ENCODE measurements around the gene KRTAP10-7. TPM values are rescaled to one million over a fixed set of nuclear protein-coding genes. Genes with fewer than 3 reads are reported as not detected.

The KRTAP10-7 gene
- total and polyA plus RNA-seq, 2 of the 13 experiments (the other 11 are each of a cell fraction or from before 2014, with no cell fraction given), result not detected

- TF ChIP-seq RNF219 (CRISPR knock-in tag; IDR thresholded peaks at IDR 0.05) (no peak), FOXA3 (CRISPR knock-in tag; IDR thresholded peaks at IDR 0.05) (no peak), ZNF383 (CRISPR knock-in tag; IDR thresholded peaks at IDR 0.05; ENCODE audit: borderline replicate concordance) (no peak), FOXC1 (CRISPR knock-in tag; IDR thresholded peaks at IDR 0.05; ENCODE audit: borderline replicate concordance) (no peak)
- TF ChIP-seq, protein P1, sequence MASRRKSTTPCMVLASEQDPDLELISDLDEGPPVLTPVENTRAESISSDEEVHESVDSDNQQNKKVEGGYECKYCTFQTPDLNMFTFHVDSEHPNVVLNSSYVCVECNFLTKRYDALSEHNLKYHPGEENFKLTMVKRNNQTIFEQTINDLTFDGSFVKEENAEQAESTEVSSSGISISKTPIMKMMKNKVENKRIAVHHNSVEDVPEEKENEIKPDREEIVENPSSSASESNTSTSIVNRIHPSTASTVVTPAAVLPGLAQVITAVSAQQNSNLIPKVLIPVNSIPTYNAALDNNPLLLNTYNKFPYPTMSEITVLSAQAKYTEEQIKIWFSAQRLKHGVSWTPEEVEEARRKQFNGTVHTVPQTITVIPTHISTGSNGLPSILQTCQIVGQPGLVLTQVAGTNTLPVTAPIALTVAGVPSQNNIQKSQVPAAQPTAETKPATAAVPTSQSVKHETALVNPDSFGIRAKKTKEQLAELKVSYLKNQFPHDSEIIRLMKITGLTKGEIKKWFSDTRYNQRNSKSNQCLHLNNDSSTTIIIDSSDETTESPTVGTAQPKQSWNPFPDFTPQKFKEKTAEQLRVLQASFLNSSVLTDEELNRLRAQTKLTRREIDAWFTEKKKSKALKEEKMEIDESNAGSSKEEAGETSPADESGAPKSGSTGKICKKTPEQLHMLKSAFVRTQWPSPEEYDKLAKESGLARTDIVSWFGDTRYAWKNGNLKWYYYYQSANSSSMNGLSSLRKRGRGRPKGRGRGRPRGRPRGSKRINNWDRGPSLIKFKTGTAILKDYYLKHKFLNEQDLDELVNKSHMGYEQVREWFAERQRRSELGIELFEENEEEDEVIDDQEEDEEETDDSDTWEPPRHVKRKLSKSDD (CRISPR knock-in tag; IDR thresholded peaks at IDR 0.05; ENCODE audit: low read depth), result no peak
Observed at GRCh38 chr21:44567481-44568171, 32.8 kb upstream of the KRTAP10-7 start (continued).

- in situ Hi-C loops (cut with HindIII; ENCODE audit: extremely low pct_ligation_motif_present, low pct_unique_long_range_greater_than_20kb) (no loop called here), intact Hi-C loops (cut with micrococcal nuclease; ENCODE audit: unreplicated experiment) (no loop called here)
- H3K79me2 ChIP-seq (ENCODE audit: insufficient read depth, low read length), result no peaks in the 10 kb centered on the region
- peaks cover 9% of the 10 kb centered on the region for H3K9me3 ChIP-seq (ENCODE audit: low read length)
- POLR2A ChIA-PET, result no interaction called here
- H3K4me3 ChIP-seq (replicated peaks in 1 of 3; ENCODE audit: insufficient read depth in 1 of 3, low read depth in 2 of 3, low read length in 3 of 3), result no peak overlapping the region
- peaks cover 10% of the 10 kb centered on the region for H3K4me1 ChIP-seq (ENCODE audit: insufficient read depth, low read length)
- H3K4me2 ChIP-seq (ENCODE audit: low read depth, low read length), result no peak overlapping the region
- CTCF ChIA-PET (ENCODE audit: low intra/inter-chr PET ratio, low total read pairs), result no interaction called here
- FAIRE-seq, result no peak
- H2AFZ ChIP-seq (ENCODE audit: low read length), result no peak overlapping the region
- H3K36me3 ChIP-seq (replicated peaks in 1 of 2; ENCODE audit: control insufficient read depth in 1 of 2, insufficient read depth in 2 of 2, low read length in 2 of 2), result no peaks in the 10 kb centered on the region
- H3K27me3 ChIP-seq (ENCODE audit: control insufficient read depth in 1 of 2, insufficient read depth in 2 of 2, low read length in 2 of 2), result no peaks in the 10 kb centered on the region; a peak in 1 of 5 replicates
- ATAC-seq, result no peak; the same call in 1 of the 3 replicates
- H4K20me1 ChIP-seq (ENCODE audit: insufficient read depth, low read length), result no peaks in the 10 kb centered on the region
- no peak overlapping the region for H3K27ac ChIP-seq (ENCODE audit: extremely low read length, insufficient read depth, low read length)
- no peak for DNase-seq (ENCODE audit: low spot score)
- TF ChIP-seq ZNF260 (CRISPR knock-in tag; IDR thresholded peaks at IDR 0.05; ENCODE audit: borderline replicate concordance, low read depth), result no peak
- TF ChIP-seq PTBP1 (IDR thresholded peaks at IDR 0.05; ENCODE audit: low read depth, low read length, poor library complexity, severe bottlenecking), result no peak
- TF ChIP-seq MTA1 (CRISPR knock-in tag; IDR thresholded peaks at IDR 0.05; ENCODE audit: borderline replicate concordance), result no peak
- no peak for TF ChIP-seq ZNF292 (CRISPR knock-in tag; IDR thresholded peaks at IDR 0.05; ENCODE audit: borderline replicate concordance, low read depth)
- H3K9ac ChIP-seq (ENCODE audit: insufficient read depth, low read depth, low read length), result no peak overlapping the region
- 48% methylated on average over 10 of the region's 12 CpGs for WGBS (ENCODE audit: low lambda C conversion rate)
- no TSS peak for BruUV-seq (replicated peaks)
Observed at GRCh38 chr21:44568261-44568660, 32.1 kb upstream of the KRTAP10-7 start.

All from HepG2 (cell line).